Left ventricle myocardium inferior (tissue), 1 donor: ENCODE results near the gene FIZ1. TPM values are rescaled to one million over a fixed set of nuclear protein-coding genes. Genes with fewer than 3 reads are reported as not detected.
A peak's percentile ranks its signal among the peaks of the same experiment; 100 is the strongest.

ENCODE experiments used
- DNase-seq: peaks from one replicate; pipeline ENCODE4 v3.0.0-alpha.2; 2020
- H3K27ac ChIP-seq: fragments of 200-600 bp; replicated peaks from 2 replicates; pipeline ENCODE4 v1.8.0; 2021
- H3K27me3 ChIP-seq: fragments of 200-600 bp; 2 replicates; pipeline ENCODE4 v1.8.0; 2021; ENCODE audit warnings: low read depth
- H3K36me3 ChIP-seq: fragments of 200-600 bp; 2 replicates; pipeline ENCODE4 v1.8.0; 2021
- H3K4me1 ChIP-seq: fragments of 200-600 bp; 2 replicates; pipeline ENCODE4 v1.8.0; 2021
- H3K4me3 ChIP-seq: fragments of 200-600 bp; 2 replicates; pipeline ENCODE4 v1.8.0; 2021; ENCODE audit warnings: mild to moderate bottlenecking, moderate library complexity
- H3K9me3 ChIP-seq: fragments of 200-600 bp; replicated peaks from 2 replicates; pipeline ENCODE4 v1.8.0; 2021
- CTCF ChIP-seq: fragments of 200-600 bp; IDR thresholded peaks from 2 replicates; pipeline ENCODE4 v1.8.0; 2021; ENCODE audit warnings: antibody characterized with exemption, mild to moderate bottlenecking, borderline replicate concordance
- intact Hi-C: fragments of 100-400 bp; cut with micrococcal nuclease; formaldehyde crosslinking; loops from one replicate; pipeline ENCODE4 v1.11.0; 2022
- total RNA-seq: library from RNA; stranded (reverse); fragmentation: NEBNext Ultra II Directional; extraction: Animal tissue kit (Norgen Biotek cat#: 25700); gene quantifications from one replicate; pipeline ENCODE4 v1.2.1, GENCODE V29; 2021
- donor health status: DM: no; HTN: yes; CAD: no; lungs with severe emphysema.

FIZ1 gene
- total RNA-seq, 1 donor from 2014 or later = 16.0 TPM

GRCh38 chr19:55645512-55645881 lies 46.2 kb upstream of the FIZ1 start:
- peak overlapping the region; percentile 93 for H3K4me3 ChIP-seq
- DNase-seq = no peak
- no peaks in the 10 kb centered on the region for H3K27me3 ChIP-seq
- no peaks in the 10 kb centered on the region for H3K9me3 ChIP-seq
- intact Hi-C loops = no loop called here
- H3K27ac ChIP-seq = no peak overlapping the region
- peaks cover 10% of the 10 kb centered on the region for H3K36me3 ChIP-seq
- H3K4me1 ChIP-seq = peaks cover 79% of the 10 kb centered on the region
- TF ChIP-seq CTCF = no peak

- DNase-seq = no peak
- no peak for TF ChIP-seq CTCF
- H3K27me3 ChIP-seq = no peaks in the 10 kb centered on the region
- peak overlapping the region; percentile 93 for H3K4me3 ChIP-seq
- intact Hi-C loops = no loop called here
- no peaks in the 10 kb centered on the region for H3K9me3 ChIP-seq
- H3K36me3 ChIP-seq = peaks cover 10% of the 10 kb centered on the region
- H3K4me1 ChIP-seq = peaks cover 84% of the 10 kb centered on the region
- no peak overlapping the region for H3K27ac ChIP-seq
Observed at GRCh38 chr19:55644842-55645511, 45.7 kb upstream of the FIZ1 start.

- peak overlapping the region; percentile 95 for H3K27ac ChIP-seq
- intact Hi-C loops = no loop called here
- no peak for TF ChIP-seq CTCF
- no peaks in the 10 kb centered on the region for H3K9me3 ChIP-seq
- DNase-seq = no peak
- no peaks in the 10 kb centered on the region for H3K27me3 ChIP-seq
- H3K36me3 ChIP-seq = peaks cover 10% of the 10 kb centered on the region
- peak overlapping the region; percentile 93 for H3K4me3 ChIP-seq
- H3K4me1 ChIP-seq = peaks cover 85% of the 10 kb centered on the region
Observed at GRCh38 chr19:55644191-55644833, 45.0 kb upstream of the FIZ1 start.

- intact Hi-C loops = no loop called here
- Histone ChIP-seq H3K4me3 (peak overlapping the region; percentile 93), H3K27me3 (no peaks in the 10 kb centered on the region), H3K27ac (peak overlapping the region; percentile 95), H3K4me1 (peaks cover 85% of the 10 kb centered on the region), H3K36me3 (peaks cover 10% of the 10 kb centered on the region), H3K9me3 (no peaks in the 10 kb centered on the region)
- no peak for DNase-seq
- TF ChIP-seq CTCF = no peak
Observed at GRCh38 chr19:55643887-55644176, 44.5 kb upstream of the FIZ1 start.

- peak; percentile 81 for DNase-seq
- Histone ChIP-seq H3K27me3 (no peaks in the 10 kb centered on the region), H3K4me3 (peak within 1 kb of the TSS; percentile 93), H3K9me3 (no peaks in the 10 kb centered on the region), H3K27ac (peak within 1 kb of the TSS; percentile 95), H3K4me1 (peaks cover 85% of the 10 kb centered on the region), H3K36me3 (peaks cover 10% of the 10 kb centered on the region)
- no peak for TF ChIP-seq CTCF
- intact Hi-C loops = no loop called here
Observed at GRCh38 chr19:55643003-55643886, 43.9 kb upstream of the FIZ1 start, which contains the start of gene ZNF581. Gene ZNF581, plus strand, starts transcription at chr19:55643649. Its CDS starts 923 bp downstream, at chr19:55644572.
